ENCODE data around the gene CSTPP1.

CSTPP1 gene

GRCh38 chr11:46936138-46937110 lies at the start of gene CSTPP1:
Gene CSTPP1 (plus strand): TSS chr11:46936761. CDS start chr11:46936806, 45 bp downstream.
- DNase-seq = peak; percentile 88

- no peak for DNase-seq
Observed at GRCh38 chr11:46888636-46889035, 47.9 kb upstream of the CSTPP1 start.

DNA sequence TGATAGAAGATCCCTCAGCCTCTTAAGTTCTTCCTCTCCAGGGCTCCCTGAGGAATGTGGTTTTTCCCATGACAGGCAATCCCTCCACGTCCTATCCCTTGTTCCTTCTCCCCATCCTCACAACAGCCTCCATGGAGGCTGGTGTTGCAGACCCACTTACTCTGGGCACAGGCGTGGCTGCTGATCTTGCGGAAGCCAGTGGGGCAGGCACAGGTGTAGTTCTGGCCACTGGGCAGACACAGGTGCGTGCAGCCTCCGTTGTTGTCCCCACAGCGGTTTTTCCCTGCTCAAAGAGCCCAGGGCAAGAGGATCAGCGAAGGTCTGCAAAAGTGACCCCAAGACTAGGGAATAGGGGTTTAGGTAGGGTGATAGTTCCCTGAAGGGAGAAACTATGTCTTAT lies 47.3 kb upstream of the CSTPP1 start:
- DNase-seq = no peak

- DNase-seq = peak; percentile 38
Observed at GRCh38 chr11:46889689-46890475, 46.7 kb upstream of the CSTPP1 start.

GRCh38 chr11:46890665-46891064 lies 45.9 kb upstream of the CSTPP1 start:
- DNase-seq = no peak

- no peak for DNase-seq
Observed at GRCh38 chr11:46892109-46892508, 44.5 kb upstream of the CSTPP1 start.

- DNase-seq = no peak
Observed at GRCh38 chr11:46892838-46893237, 43.7 kb upstream of the CSTPP1 start.

GRCh38 chr11:46894506-46894905 lies 42.1 kb upstream of the CSTPP1 start:
- no peak for DNase-seq

DNA sequence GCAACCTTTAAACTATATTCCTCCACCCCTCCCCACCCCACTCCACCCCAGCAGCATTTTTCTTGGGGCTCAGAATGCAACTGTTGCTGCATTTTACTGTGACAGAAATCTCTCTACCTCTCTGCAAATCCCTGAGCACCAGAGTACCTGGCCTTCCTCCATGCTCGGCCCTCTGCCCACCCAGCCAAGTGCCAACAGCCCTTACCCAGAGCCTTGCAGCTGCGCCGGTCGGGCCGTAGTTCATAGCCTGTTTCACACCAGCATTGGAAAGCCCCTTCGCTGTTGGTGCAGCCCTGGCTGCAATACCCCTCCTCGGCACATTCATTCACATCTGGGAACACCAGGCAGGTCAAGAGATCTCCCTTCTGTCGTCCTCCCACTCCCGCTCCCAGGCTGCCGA lies 41.6 kb upstream of the CSTPP1 start:
- DNase-seq = no peak

- no peak for DNase-seq
Observed at GRCh38 chr11:46895821-46896220, 40.7 kb upstream of the CSTPP1 start.

DNA sequence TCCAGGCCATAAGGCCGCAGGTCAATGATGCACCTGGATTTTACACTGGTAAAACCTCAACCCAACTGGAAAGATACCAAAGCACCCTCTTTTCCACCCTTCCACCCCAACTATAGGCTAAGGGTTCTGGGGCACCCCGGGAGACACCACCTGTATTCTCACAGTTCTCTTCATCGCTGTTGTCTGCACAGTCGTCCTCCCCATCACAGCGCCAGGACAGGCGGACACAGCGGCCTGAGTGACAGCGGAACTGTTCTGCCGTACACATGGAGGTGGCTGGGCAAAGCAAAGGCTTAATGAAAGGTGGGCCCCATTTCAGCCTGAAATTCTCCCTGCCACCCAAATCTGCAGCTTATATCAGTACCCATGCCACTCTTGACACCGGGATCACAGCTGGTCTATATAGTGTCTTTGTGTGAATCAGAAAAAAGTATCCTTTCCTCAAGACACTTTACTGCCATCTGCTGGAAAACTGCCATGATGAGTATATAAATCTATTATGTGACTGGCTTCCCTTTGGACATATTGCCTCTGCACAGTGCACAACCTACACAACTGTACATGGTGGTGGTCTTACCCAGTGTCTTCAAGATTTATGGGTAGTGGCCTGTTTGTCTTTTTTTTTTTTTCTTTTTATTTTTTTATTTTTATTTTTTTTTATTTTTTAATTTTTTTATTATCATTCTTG lies 39.7 kb upstream of the CSTPP1 start:
- peak; percentile 3 for DNase-seq

DNA sequence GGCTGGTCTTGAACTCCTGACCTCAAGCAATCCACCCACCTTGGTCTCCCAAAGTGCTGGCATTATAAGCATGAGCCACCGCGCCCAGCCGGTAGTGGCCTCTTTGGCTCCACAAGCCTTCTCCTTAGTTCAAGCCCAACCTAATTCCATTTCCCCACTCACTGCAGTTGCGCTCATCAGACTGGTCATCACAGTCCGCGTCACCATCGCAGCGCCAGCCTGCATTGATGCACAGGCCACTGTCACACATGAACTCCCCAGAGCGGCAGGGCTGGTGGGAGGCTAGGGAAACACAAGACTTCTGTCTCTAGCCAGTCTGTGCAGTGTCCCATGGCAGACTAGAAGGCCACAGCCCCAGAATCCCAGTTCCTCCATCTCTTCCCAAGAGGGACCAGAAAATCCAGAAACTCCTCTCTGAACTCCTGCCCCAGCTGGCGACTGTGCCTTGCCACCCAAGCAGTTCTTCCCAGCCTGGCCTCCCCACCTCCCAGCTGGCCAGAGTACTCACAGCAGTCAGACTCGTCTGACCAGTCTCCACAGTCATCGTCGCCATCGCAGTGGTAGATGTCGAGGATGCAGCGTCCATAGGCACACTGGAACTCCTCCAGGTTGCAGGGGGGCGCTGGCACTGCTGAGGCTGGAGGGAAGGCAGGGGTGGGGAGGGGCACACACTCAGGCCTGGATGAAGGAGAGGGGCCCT lies 38.0 kb upstream of the CSTPP1 start:
- no peak for DNase-seq

DNA sequence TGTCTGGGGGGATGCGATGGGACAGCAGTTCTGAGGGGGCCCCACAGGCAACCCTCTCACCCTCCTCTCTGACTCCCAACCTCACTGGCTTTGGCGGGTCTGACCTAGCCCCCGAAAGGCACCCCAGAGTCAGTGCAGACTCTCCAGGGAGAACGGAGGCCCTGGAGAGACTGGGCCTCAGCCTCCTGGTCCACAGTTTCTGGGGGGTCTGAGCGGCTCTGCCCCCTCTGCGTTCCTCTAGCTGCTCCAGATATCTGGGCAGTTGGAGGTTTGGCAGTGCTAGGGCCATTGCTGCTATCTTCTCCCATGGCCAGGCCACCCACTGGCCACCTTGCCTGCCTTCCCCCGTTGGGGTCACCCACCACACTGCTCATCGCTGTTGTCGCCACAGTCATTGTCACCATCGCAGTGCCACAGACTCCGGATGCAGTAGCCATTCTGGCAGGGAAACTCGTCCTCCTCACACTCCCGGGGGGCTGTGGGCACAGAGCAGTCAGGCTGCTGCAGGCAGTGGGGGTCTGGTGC lies 37.0 kb upstream of the CSTPP1 start:
- no peak for DNase-seq

GRCh38 chr11:46900091-46900746 lies 36.3 kb upstream of the CSTPP1 start:
- DNase-seq = no peak

- no peak for DNase-seq
Observed at GRCh38 chr11:46901156-46901555, 35.4 kb upstream of the CSTPP1 start.

DNA sequence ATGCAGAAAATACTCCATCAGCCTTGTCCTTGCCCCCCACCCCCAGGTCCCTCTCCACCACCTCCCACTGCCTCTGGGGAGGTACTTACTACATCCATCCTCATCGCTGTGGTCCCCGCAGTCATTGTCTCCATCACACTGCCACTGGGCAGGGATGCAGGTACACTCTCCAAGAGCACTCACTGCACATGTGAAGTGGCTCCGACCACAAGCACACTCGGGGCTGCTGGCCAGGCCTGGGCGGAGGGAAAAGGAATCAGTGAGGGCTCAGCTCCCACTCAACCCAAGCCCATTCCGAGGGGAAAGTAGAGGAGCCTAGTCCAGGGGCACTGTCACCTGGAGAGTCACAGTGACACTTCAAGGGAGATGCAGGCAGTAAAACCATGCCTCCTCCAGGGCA lies 33.9 kb upstream of the CSTPP1 start:
- DNase-seq = no peak

GRCh38 chr11:46903846-46904245 lies 32.7 kb upstream of the CSTPP1 start:
- DNase-seq = no peak

GRCh38 chr11:46905806-46906205 lies 30.8 kb upstream of the CSTPP1 start:
- DNase-seq = no peak

GRCh38 chr11:46906609-46907041 lies 29.9 kb upstream of the CSTPP1 start:
- no peak for DNase-seq

DNA sequence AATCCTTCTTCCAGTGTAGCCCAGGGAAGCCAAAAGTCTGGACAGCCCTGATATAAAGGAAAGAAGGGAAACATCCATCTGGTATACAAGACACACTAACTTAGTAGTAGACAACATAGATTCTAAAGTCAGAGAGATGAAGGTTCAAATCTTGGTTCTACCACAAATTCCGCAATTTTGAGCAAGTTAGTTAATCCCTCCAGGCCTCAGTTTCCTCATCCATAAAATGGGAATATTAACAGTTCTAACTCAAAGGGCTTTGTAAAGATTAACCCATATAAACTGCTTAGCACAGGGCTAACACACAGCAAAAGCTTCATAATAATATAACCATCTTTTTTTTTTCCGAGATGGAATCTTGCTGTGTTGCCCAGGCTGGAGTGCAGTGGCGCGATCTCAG lies 29.0 kb upstream of the CSTPP1 start:
- DNase-seq = no peak

- DNase-seq = peak; percentile 50
Observed at GRCh38 chr11:46912526-46913150, 23.9 kb upstream of the CSTPP1 start.
